Measurements from ENCODE around the gene FXN. TPM values are rescaled to one million over a fixed set of nuclear protein-coding genes. Genes with fewer than 3 reads are reported as not detected.

Gene FXN
- total and polyA plus RNA-seq, 3 experiments from 2014 or later: 30.0 to 56.1 (median 31.1) TPM

GRCh38 chr9:69074801-69075200 is 39.2 kb downstream of the FXN start:
- H3K36me3 ChIP-seq (ENCODE audit: insufficient read depth, low read length): peaks cover 6% of the 10 kb centered on the region
- Mint-ChIP-seq H3K9me3 (no peaks in the 10 kb centered on the region), H3K4me3 (no peak overlapping the region), H3K27ac (no peak overlapping the region), H3K4me1 (no peaks in the 10 kb centered on the region), H3K36me3 (peaks cover 6 to 42% (median 22%) of the 10 kb centered on the region in 3 donors), H3K27me3 (no peaks in the 10 kb centered on the region)
- H3K4me3 ChIP-seq (ENCODE audit: low read length): no peak overlapping the region
- POLR2A ChIA-PET: no interaction called here
- H3K27ac ChIP-seq (ENCODE audit: low read depth, low read length): no peak overlapping the region
- H3K4me1 ChIP-seq (ENCODE audit: insufficient read depth, low read length): no peaks in the 10 kb centered on the region
- no peaks in the 10 kb centered on the region for H3K9me3 ChIP-seq (ENCODE audit: low read length)
- DNase-seq: no peak
- no peaks in the 10 kb centered on the region for H3K27me3 ChIP-seq (ENCODE audit: insufficient read depth, low read length, poor library complexity, severe bottlenecking)
- CTCF ChIA-PET: no interaction called here

GRCh38 chr9:69076550-69076949 is 41.0 kb downstream of the FXN start:
- H3K36me3 Mint-ChIP-seq: peaks cover 10 to 27% (median 27%) of the 10 kb centered on the region in 3 donors
- H3K9me3 Mint-ChIP-seq: peaks cover 0 to 6% (median 0%) of the 10 kb centered on the region in 5 donors
- DNase-seq: no peak
- ChIA-PET POLR2A (no interaction called here), CTCF (no interaction called here)
- H3K4me3 Mint-ChIP-seq: no peak overlapping the region
- H3K4me3 ChIP-seq (ENCODE audit: low read length): no peak overlapping the region
- H3K27me3 Mint-ChIP-seq: no peaks in the 10 kb centered on the region
- no peaks in the 10 kb centered on the region for H3K36me3 ChIP-seq (ENCODE audit: insufficient read depth, low read length)
- no peaks in the 10 kb centered on the region for H3K9me3 ChIP-seq (ENCODE audit: low read length)
- no peak overlapping the region for H3K27ac ChIP-seq (ENCODE audit: low read depth, low read length)
- no peaks in the 10 kb centered on the region for H3K4me1 ChIP-seq (ENCODE audit: insufficient read depth, low read length)
- H3K27ac Mint-ChIP-seq: no peak overlapping the region
- H3K27me3 ChIP-seq (ENCODE audit: insufficient read depth, low read length, poor library complexity, severe bottlenecking): no peaks in the 10 kb centered on the region
- no peaks in the 10 kb centered on the region for H3K4me1 Mint-ChIP-seq

GRCh38 chr9:69078069-69078468 is 42.5 kb downstream of the FXN start:
- Mint-ChIP-seq H3K4me3 (no peak overlapping the region), H3K4me1 (no peaks in the 10 kb centered on the region), H3K36me3 (peaks cover 9 to 16% (median 13%) of the 10 kb centered on the region in 3 donors), H3K9me3 (peaks cover 0 to 6% (median 0%) of the 10 kb centered on the region in 5 donors), H3K27me3 (no peaks in the 10 kb centered on the region), H3K27ac (no peak overlapping the region)
- ChIA-PET POLR2A (interaction anchor here (0.6 kb wide), 1 partner anchor 63 kb away, joined by 3 read pairs; no protein-coding TSS in a partner anchor), CTCF (no interaction called here)
- Histone ChIP-seq H3K27ac (ENCODE audit: low read depth, low read length) (no peak overlapping the region), H3K36me3 (ENCODE audit: insufficient read depth, low read length) (no peaks in the 10 kb centered on the region), H3K4me1 (ENCODE audit: insufficient read depth, low read length) (no peaks in the 10 kb centered on the region), H3K4me3 (ENCODE audit: low read length) (no peak overlapping the region), H3K9me3 (ENCODE audit: low read length) (no peaks in the 10 kb centered on the region), H3K27me3 (ENCODE audit: insufficient read depth, low read length, poor library complexity, severe bottlenecking) (no peaks in the 10 kb centered on the region)
- DNase-seq: no peak

GRCh38 chr9:69078581-69078980 is 43.0 kb downstream of the FXN start:
- H3K36me3 ChIP-seq (ENCODE audit: insufficient read depth, low read length): no peaks in the 10 kb centered on the region
- ChIA-PET CTCF (no interaction called here), POLR2A (no interaction called here)
- Mint-ChIP-seq H3K9me3 (peaks cover 0 to 6% (median 0%) of the 10 kb centered on the region in 5 donors), H3K27ac (no peak overlapping the region), H3K4me1 (no peaks in the 10 kb centered on the region), H3K4me3 (no peak overlapping the region), H3K27me3 (no peaks in the 10 kb centered on the region), H3K36me3 (peaks cover 5 to 11% (median 7%) of the 10 kb centered on the region in 3 donors)
- H3K9me3 ChIP-seq (ENCODE audit: low read length): no peaks in the 10 kb centered on the region
- DNase-seq: no peak
- no peaks in the 10 kb centered on the region for H3K27me3 ChIP-seq (ENCODE audit: insufficient read depth, low read length, poor library complexity, severe bottlenecking)
- no peak overlapping the region for H3K4me3 ChIP-seq (ENCODE audit: low read length)
- H3K4me1 ChIP-seq (ENCODE audit: insufficient read depth, low read length): no peaks in the 10 kb centered on the region
- H3K27ac ChIP-seq (ENCODE audit: low read depth, low read length): no peak overlapping the region

DNA sequence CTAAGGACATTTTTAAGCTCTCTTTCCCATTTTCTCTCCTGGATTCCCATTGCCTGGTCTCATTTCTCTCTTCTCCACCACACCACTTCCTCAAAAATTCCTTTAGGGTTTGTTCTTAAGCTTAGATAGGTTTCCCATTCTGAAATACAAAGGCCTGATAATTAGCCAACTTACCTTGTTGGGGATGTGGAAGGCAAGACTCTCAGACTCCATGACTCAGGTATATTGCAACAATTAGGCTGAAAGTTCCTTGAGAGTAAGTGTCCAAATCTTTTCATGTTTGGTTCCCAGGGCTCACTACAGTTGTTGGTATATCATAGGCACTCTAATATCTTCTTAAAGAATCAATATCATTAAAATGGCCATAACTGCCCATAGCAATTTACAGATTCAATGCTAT is 43.6 kb downstream of the FXN start:
- peaks cover 4 to 11% (median 5%) of the 10 kb centered on the region in 3 donors for H3K36me3 Mint-ChIP-seq
- H3K4me1 Mint-ChIP-seq: no peaks in the 10 kb centered on the region
- H3K27ac Mint-ChIP-seq: no peak overlapping the region
- H3K4me1 ChIP-seq (ENCODE audit: insufficient read depth, low read length): no peaks in the 10 kb centered on the region
- H3K4me3 Mint-ChIP-seq: no peak overlapping the region
- H3K4me3 ChIP-seq (ENCODE audit: low read length): no peak overlapping the region
- H3K27ac ChIP-seq (ENCODE audit: low read depth, low read length): no peak overlapping the region
- POLR2A ChIA-PET: no interaction called here
- no peaks in the 10 kb centered on the region for H3K27me3 Mint-ChIP-seq
- H3K9me3 Mint-ChIP-seq: peaks cover 0 to 6% (median 0%) of the 10 kb centered on the region in 5 donors
- H3K27me3 ChIP-seq (ENCODE audit: insufficient read depth, low read length, poor library complexity, severe bottlenecking): no peaks in the 10 kb centered on the region
- CTCF ChIA-PET: no interaction called here
- H3K9me3 ChIP-seq (ENCODE audit: low read length): no peaks in the 10 kb centered on the region
- H3K36me3 ChIP-seq (ENCODE audit: insufficient read depth, low read length): no peaks in the 10 kb centered on the region
- no peak for DNase-seq

DNA sequence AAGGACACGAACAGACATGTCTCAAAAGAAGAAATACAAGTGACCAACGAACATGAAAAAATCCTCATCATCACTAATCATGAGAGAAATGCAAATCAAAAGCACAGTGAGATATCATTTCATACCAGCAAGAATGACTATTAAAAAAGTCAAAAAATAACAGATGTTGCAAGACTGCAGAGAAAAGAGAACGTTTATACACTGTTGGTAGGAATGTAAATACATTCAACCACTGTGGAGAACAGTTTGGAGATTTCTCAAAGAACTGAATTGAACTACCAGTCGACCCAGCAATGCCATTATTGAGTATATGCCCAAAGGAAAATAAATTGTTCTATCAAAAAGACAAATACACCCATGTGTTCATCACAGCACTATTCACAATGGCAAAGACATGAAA is 45.7 kb downstream of the FXN start:
- Mint-ChIP-seq H3K27me3 (no peaks in the 10 kb centered on the region), H3K27ac (no peak overlapping the region), H3K9me3 (peaks cover 0 to 6% (median 0%) of the 10 kb centered on the region in 5 donors), H3K36me3 (peaks cover 2 to 11% (median 3%) of the 10 kb centered on the region in 3 donors), H3K4me1 (no peaks in the 10 kb centered on the region), H3K4me3 (no peak overlapping the region)
- Histone ChIP-seq H3K36me3 (ENCODE audit: insufficient read depth, low read length) (no peaks in the 10 kb centered on the region), H3K9me3 (ENCODE audit: low read length) (no peaks in the 10 kb centered on the region), H3K27me3 (ENCODE audit: insufficient read depth, low read length, poor library complexity, severe bottlenecking) (no peaks in the 10 kb centered on the region), H3K27ac (ENCODE audit: low read depth, low read length) (no peak overlapping the region), H3K4me1 (ENCODE audit: insufficient read depth, low read length) (no peaks in the 10 kb centered on the region), H3K4me3 (ENCODE audit: low read length) (no peak overlapping the region)
- ChIA-PET CTCF (no interaction called here), POLR2A (no interaction called here)
- no peak for DNase-seq

DNA sequence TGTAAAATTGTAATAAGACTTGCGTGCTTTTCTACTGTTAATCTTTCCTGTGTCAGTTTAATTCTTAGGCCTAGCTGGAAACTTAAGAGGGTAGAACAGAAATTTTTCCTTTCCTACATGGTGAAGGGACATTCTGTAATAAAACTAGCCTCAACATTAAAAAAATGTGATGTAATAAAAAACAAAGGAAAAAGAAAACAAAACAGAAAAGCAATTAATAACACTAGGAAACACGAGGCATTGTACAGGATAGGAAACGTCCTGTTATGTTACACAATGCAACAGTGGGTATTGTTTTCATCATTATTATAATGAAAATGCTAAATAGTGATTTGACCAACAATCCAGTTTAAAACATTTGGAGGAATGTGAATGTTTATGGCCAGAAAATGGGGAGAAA is 47.8 kb downstream of the FXN start:
- no peaks in the 10 kb centered on the region for H3K36me3 ChIP-seq (ENCODE audit: insufficient read depth, low read length)
- H3K4me3 Mint-ChIP-seq: no peak overlapping the region
- H3K27me3 ChIP-seq (ENCODE audit: insufficient read depth, low read length, poor library complexity, severe bottlenecking): no peaks in the 10 kb centered on the region
- no peak overlapping the region for H3K27ac Mint-ChIP-seq
- H3K27me3 Mint-ChIP-seq: no peaks in the 10 kb centered on the region
- H3K27ac ChIP-seq (ENCODE audit: low read depth, low read length): no peak overlapping the region
- peaks cover 0 to 6% (median 0%) of the 10 kb centered on the region in 5 donors for H3K9me3 Mint-ChIP-seq
- no peak overlapping the region for H3K4me3 ChIP-seq (ENCODE audit: low read length)
- DNase-seq: no peak
- CTCF ChIA-PET: interaction anchor here (1.3 kb wide), 1 partner anchor 11 kb away, joined by 3 read pairs; no protein-coding TSS in a partner anchor
- no peaks in the 10 kb centered on the region for H3K4me1 Mint-ChIP-seq
- no peaks in the 10 kb centered on the region for H3K4me1 ChIP-seq (ENCODE audit: insufficient read depth, low read length)
- peaks cover 0 to 9% (median 3%) of the 10 kb centered on the region in 3 donors for H3K36me3 Mint-ChIP-seq
- POLR2A ChIA-PET: no interaction called here
- H3K9me3 ChIP-seq (ENCODE audit: low read length): no peaks in the 10 kb centered on the region

- DNase-seq: no peak
- Histone ChIP-seq H3K4me1 (ENCODE audit: insufficient read depth, low read length) (no peaks in the 10 kb centered on the region), H3K27ac (ENCODE audit: low read depth, low read length) (no peak overlapping the region), H3K4me3 (ENCODE audit: low read length) (no peak overlapping the region), H3K27me3 (ENCODE audit: insufficient read depth, low read length, poor library complexity, severe bottlenecking) (no peaks in the 10 kb centered on the region), H3K9me3 (ENCODE audit: low read length) (no peaks in the 10 kb centered on the region), H3K36me3 (ENCODE audit: insufficient read depth, low read length) (no peaks in the 10 kb centered on the region)
- H3K4me1 Mint-ChIP-seq: no peaks in the 10 kb centered on the region
- ChIA-PET CTCF (interaction anchor here (1.1 kb wide), 1 partner anchor 107 kb away, joined by 3 read pairs; no protein-coding TSS in a partner anchor), POLR2A (no interaction called here)
- no peak overlapping the region for H3K4me3 Mint-ChIP-seq
- H3K9me3 Mint-ChIP-seq: no peaks in the 10 kb centered on the region
- H3K36me3 Mint-ChIP-seq: peaks cover 0 to 3% (median 0%) of the 10 kb centered on the region in 3 donors
- H3K27ac Mint-ChIP-seq: no peak overlapping the region
- H3K27me3 Mint-ChIP-seq: no peaks in the 10 kb centered on the region
Observed at GRCh38 chr9:69085569-69086283, 50.2 kb downstream of the FXN start.

Data from CD8-positive, alpha-beta memory T cell (primary cell).